IPS-NIHi7 (cell line): ENCODE measurements around the gene HOXB1.

Source experiments
- DNase-seq: peaks from one replicate; pipeline ENCODE4 v3.0.0; 2012; ENCODE audit warnings: mixed read lengths; ENCODE audit errors: extremely low spot score

Gene HOXB1

GRCh38 chr17:48567646-48568354 lies 37.0 kb upstream of the HOXB1 start:
- no peak for DNase-seq

- no peak for DNase-seq
Observed at GRCh38 chr17:48567209-48567608, 36.4 kb upstream of the HOXB1 start.

DNA sequence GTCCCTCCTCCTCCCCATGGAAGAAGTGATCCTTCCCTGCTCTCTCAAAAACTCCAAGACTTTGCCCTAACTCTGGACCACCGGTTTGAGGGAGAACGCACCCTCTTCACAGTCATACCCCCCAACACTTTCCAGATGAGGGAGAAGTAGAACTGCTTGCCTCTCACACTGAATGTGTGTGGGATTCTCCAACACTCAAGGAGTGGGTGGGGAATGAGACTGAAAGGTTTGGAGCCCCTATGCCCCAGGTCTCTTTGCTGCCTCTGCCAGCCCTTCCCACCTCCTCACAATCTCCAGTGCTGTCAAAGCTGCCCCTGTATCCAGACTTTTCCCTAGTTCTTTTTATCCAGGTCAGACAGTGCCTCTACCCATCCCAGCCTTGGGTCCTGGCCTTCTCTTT lies 35.9 kb upstream of the HOXB1 start:
- DNase-seq, result no peak

- DNase-seq, result no peak
Observed at GRCh38 chr17:48565925-48566710, 35.3 kb upstream of the HOXB1 start.

- no peak for DNase-seq
Observed at GRCh38 chr17:48565022-48565554, 34.3 kb upstream of the HOXB1 start.

GRCh38 chr17:48564188-48565021 lies 33.6 kb upstream of the HOXB1 start:
- DNase-seq, result peak; percentile 53

GRCh38 chr17:48563867-48564187 lies 33.0 kb upstream of the HOXB1 start:
- no peak for DNase-seq

- DNase-seq, result no peak
Observed at GRCh38 chr17:48563385-48563838, 32.6 kb upstream of the HOXB1 start.

- no peak for DNase-seq
Observed at GRCh38 chr17:48562934-48563333, 32.1 kb upstream of the HOXB1 start.

DNA sequence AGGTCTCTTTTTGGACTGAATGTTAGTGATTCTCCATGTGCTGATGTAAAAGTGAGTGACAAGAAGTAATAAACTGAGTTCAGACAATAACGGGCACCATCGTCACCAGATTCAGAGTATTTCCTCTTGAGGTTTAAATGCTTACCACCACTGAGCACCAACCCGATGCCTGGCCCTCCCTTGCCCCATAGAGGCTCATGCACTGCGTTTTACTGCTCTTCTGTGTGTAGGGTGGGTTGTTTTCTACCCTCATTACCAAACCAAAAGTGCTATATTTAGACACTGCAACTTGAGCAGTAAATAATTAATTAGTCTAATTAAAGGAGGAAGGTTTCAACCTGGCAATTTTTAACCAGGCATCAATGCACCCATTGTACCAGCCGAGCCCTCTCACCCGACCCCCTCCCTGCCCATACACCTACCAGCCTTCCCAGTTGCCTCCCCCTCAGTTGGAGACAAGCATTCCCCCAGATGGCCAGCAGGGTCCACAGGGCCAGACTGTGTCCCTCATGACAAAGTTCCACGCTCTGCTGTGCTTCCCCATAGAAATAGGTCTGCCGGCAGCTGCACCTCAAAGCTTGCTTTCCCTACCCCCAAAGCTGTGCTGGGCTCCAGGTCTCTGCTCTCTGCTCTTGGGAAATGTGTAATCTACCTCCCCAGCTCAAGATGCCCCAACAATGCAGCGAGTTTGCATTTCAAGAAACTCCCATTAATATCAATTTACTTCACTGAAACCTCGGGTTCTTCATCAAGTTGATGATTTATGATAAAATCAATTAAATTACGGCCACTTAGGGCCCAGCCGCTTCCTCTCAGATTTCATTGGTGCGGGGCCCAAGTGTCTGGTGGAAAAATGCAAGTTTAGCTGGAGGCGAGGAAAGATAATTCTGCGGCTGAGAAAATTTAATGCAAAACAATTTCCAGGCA lies 31.3 kb upstream of the HOXB1 start:
- no peak for DNase-seq

DNA sequence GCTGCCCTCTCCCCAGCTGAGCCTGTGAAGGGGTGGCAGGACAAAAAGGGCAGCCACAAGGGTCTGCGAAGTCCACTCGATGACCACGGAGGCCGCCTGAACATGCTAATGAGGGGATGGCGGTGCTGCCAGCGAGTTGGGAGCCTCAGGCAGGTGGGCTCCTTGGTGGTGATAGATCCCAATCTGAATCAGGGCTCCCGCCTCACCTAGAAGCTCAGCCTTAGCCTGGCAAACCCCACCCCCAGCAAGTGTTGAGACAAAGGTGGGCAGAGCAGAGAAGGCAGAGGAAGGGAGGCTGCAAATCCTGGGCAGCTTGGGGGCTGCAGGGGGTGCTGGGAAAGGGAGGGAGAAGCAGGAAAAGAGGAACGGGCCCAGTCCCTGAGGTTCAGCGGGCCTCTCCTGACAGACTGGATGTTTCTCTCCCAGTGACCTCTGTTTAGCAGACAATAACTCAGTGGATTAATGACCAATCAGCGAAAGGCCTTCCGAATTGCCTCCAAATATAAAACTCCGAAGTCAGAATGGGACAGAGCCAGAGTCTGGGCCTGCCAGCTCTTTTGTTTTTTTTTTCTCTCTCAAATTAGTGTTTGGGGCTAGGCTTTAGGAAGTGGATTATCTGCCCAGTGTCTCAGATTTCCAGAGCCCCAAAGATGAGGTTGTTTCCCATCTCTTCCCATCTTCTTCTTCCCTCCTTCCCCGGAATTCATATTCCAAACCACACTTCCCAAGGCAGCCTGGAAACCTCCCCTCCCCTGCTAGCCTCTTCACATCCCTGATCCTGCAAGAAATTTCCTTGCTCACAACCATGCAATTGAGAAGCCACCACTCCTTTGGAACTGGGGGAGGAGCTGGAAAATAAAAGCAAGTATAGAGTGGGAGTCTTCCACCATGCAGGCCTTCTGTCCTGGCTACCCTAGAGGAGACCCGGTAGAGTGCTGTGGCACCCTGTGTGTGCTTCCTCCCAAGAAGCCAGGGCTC lies 29.3 kb upstream of the HOXB1 start:
- no peak for DNase-seq

DNA sequence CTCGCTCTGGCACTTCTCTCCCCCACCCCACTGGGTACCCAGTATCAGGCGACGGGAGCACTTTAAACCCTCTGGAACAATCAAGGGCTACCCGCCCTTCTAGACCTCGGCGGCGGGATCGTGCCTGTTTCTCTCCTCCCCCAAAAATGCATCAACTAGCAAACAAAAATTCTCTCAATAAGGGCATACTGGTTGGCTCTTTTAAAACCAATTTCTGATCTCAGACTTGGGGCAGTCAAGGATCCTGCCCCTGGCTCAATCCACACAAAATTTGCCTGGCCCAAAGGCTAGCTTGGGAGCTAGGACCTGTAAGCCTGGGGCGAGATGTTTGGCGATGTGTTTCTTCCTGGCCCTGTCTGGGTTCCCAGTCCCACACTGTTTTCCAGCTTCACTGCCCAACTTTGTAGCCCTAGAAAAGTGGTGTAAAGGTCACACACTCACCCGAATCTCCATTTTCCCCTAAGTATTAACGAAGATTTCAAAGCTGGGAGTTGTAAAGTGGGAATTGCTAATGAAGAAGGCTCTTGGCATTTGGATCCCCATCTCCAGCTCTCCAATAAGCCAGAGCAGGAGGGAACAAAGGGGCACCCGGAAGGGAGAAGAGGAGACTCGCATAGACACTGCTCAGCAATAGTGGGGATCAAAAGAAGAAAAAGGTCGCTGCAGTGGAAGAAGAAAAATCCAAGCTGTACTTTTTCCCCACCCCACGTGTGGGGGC lies 28.5 kb upstream of the HOXB1 start:
- DNase-seq, result no peak

DNA sequence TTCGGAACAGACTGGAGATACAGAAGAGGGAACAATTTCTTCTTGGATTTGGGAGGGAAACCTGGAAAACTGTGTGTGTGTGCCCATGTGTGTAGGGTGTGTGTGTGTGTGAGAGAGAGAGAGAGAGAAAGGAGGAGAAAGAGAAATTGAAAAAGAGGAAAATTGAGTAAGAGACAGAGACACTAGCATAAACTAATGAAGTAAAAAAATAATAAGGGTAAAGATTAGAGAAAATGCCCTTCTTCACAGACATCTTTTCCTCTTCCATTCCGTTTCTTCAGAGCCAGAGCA lies 28.0 kb upstream of the HOXB1 start:
- no peak for DNase-seq

DNA sequence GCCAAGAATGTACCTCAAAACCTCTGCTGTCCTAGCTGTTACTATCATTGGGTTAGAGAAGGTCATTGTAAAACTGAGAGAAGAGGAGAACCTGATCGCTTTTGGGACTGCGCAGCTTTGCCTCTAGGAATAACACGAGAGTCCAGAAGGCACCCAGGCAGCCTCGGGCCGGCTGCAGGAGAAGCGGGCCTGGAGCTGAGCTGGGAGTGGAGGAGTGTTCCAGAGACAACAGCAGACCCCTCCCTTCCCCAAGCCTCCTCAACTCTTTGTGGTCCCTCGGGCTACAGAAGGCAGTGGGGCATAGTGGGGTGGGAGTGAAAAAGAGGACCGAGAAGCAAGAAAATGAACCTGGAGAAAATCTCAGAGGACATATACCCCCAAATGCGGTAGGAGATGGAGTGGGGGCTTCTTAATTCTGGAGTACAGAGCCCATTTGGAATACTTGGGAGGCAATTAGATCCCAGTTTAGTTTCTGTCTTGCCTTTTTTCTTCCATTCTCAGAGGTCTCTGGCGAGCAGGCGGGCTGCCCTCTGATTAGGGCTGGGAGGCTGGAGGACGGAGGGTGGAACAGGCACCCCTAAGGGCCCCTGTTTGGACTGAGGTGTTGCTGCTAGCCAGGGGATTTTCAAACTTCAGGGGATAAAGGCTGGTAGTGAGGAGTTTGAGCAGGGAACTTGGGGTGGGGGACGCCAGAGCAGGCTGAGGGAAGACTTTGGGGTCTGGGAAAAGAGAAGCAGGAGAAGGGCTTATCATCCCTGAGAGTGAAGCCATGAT lies 27.4 kb upstream of the HOXB1 start:
- DNase-seq, result no peak

- no peak for DNase-seq
Observed at GRCh38 chr17:48556576-48557401, 26.0 kb upstream of the HOXB1 start.

GRCh38 chr17:48556229-48556575 lies 25.4 kb upstream of the HOXB1 start:
- DNase-seq, result no peak

GRCh38 chr17:48555258-48556228 lies 24.7 kb upstream of the HOXB1 start:
- DNase-seq, result no peak
